Loucy (cell line): ENCODE measurements around the gene RRP8.

Experiments
- H2AFZ ChIP-seq: fragments of 200-600 bp; sonication (generic); 2 replicates; pipeline ENCODE4 v1.6.0; 2016; ENCODE audit warnings: antibody characterized with exemption, mild to moderate bottlenecking, low read length, moderate library complexity
- H3F3A ChIP-seq: fragments of 200-600 bp; 2 replicates; pipeline ENCODE4 v1.6.0; 2016; ENCODE audit warnings: antibody characterized with exemption, low read depth, mild to moderate bottlenecking
- H3K27me3 ChIP-seq: fragments of 200-600 bp; sonication (generic); 2 replicates; pipeline ENCODE4 v1.6.1; 2014; ENCODE audit warnings: low read length, mild to moderate bottlenecking; ENCODE audit not compliant: insufficient read depth, poor library complexity, severe bottlenecking
- H3K36me3 ChIP-seq: fragments of 200-600 bp; sonication (generic); 2 replicates; pipeline ENCODE4 v1.6.1; 2016; ENCODE audit warnings: low read length; ENCODE audit not compliant: insufficient read depth
- H3K4me1 ChIP-seq: fragments of 200-600 bp; sonication (generic); 2 replicates; pipeline ENCODE4 v1.5.1; 2014; ENCODE audit warnings: low read length, mild to moderate bottlenecking; ENCODE audit not compliant: insufficient read depth, poor library complexity, severe bottlenecking
- H3K4me2 ChIP-seq: fragments of 200-600 bp; sonication (generic); 2 replicates; pipeline ENCODE4 v1.6.0; 2014; ENCODE audit warnings: antibody characterized with exemption, low read length, low read depth, mild to moderate bottlenecking; ENCODE audit not compliant: poor library complexity, severe bottlenecking
- H3K4me3 ChIP-seq: fragments of 200-600 bp; sonication (generic); 2 replicates; pipeline ENCODE4 v1.5.1; 2014; ENCODE audit warnings: low read length, mild to moderate bottlenecking, mixed read lengths; ENCODE audit not compliant: poor library complexity, severe bottlenecking
- H3K79me2 ChIP-seq: fragments of 200-600 bp; sonication (generic); 2 replicates; pipeline ENCODE4 v1.6.1; 2014; ENCODE audit warnings: low read length; ENCODE audit not compliant: insufficient read depth
- H3K9ac ChIP-seq: fragments of 200-600 bp; sonication (generic); 2 replicates; pipeline ENCODE4 v1.6.0; 2014; ENCODE audit warnings: mild to moderate bottlenecking, low read depth, low read length, moderate library complexity; ENCODE audit not compliant: poor library complexity, severe bottlenecking
- H3K9me2 ChIP-seq: fragments of 200-600 bp; sonication (generic); replicated peaks from 2 replicates; pipeline ENCODE4 v1.6.1; 2016; ENCODE audit warnings: low read depth, low read length, mixed read lengths
- H3K9me3 ChIP-seq: fragments of 200-600 bp; sonication (generic); 2 replicates; pipeline ENCODE4 v1.6.1; 2014; ENCODE audit warnings: mild to moderate bottlenecking, antibody characterized with exemption, low read length, low read depth; ENCODE audit not compliant: insufficient read depth
- H4K20me1 ChIP-seq: fragments of 200-600 bp; sonication (generic); 2 replicates; pipeline ENCODE4 v1.6.0; 2014; ENCODE audit warnings: antibody characterized with exemption, low read length, mild to moderate bottlenecking; ENCODE audit not compliant: insufficient read depth, poor library complexity, severe bottlenecking
- CTCF ChIP-seq: fragments of 200-600 bp; sonication (generic); conservative IDR thresholded peaks from 2 replicates; pipeline ENCODE4 v1.5.1; 2014; ENCODE audit warnings: mild to moderate bottlenecking, antibody characterized with exemption, low read length
- EZH2phosphoT487 ChIP-seq: fragments of 200-600 bp; IDR thresholded peaks from 2 replicates; pipeline ENCODE4 v1.6.1; 2018; ENCODE audit warnings: antibody characterized with exemption, mild to moderate bottlenecking, moderate library complexity, borderline replicate concordance

The RRP8 gene

GRCh38 chr11:6631361-6631890, 28.0 kb upstream of the RRP8 start:
- no peaks in the 10 kb centered on the region for H4K20me1 ChIP-seq

GRCh38 chr11:6630632-6631291, 27.3 kb upstream of the RRP8 start:
- peaks cover 12% of the 10 kb centered on the region for H3K4me1 ChIP-seq
- no peaks in the 10 kb centered on the region for H3K27me3 ChIP-seq
- no peaks in the 10 kb centered on the region for H3K36me3 ChIP-seq
- no peaks in the 10 kb centered on the region for H3F3A ChIP-seq
- H3K4me2 ChIP-seq = no peak overlapping the region
- H3K9me3 ChIP-seq = no peaks in the 10 kb centered on the region
- no peak overlapping the region for H3K9ac ChIP-seq
- no peaks in the 10 kb centered on the region for H3K79me2 ChIP-seq
- no peak overlapping the region for H2AFZ ChIP-seq
- no peak overlapping the region for H3K4me3 ChIP-seq
- no peaks in the 10 kb centered on the region for H3K9me2 ChIP-seq
- TF ChIP-seq CTCF = no peak
- no peak for TF ChIP-seq EZH2phosphoT487
- H4K20me1 ChIP-seq = no peaks in the 10 kb centered on the region

More at GRCh38 chr11:6631361-6631890, 28.0 kb upstream of the RRP8 start:
- H3K4me1 ChIP-seq = peaks cover 14% of the 10 kb centered on the region
- no peak overlapping the region for H3K4me2 ChIP-seq
- no peak overlapping the region for H3K4me3 ChIP-seq
- no peaks in the 10 kb centered on the region for H3K9me3 ChIP-seq
- no peak overlapping the region for H3K9ac ChIP-seq
- no peaks in the 10 kb centered on the region for H3K9me2 ChIP-seq
- no peaks in the 10 kb centered on the region for H3K27me3 ChIP-seq
- no peak overlapping the region for H2AFZ ChIP-seq
- H3F3A ChIP-seq = no peaks in the 10 kb centered on the region
- TF ChIP-seq EZH2phosphoT487 = no peak
- no peak for TF ChIP-seq CTCF
- H3K79me2 ChIP-seq = no peaks in the 10 kb centered on the region
- no peaks in the 10 kb centered on the region for H3K36me3 ChIP-seq

- no peak overlapping the region for H3K9ac ChIP-seq
These were observed 26.6 kb upstream of the RRP8 start for GRCh38 chr11:6629892-6630631.

More at GRCh38 chr11:6629892-6630631, 26.6 kb upstream of the RRP8 start:
- Histone ChIP-seq H3K36me3 (no peaks in the 10 kb centered on the region), H3K9me2 (no peaks in the 10 kb centered on the region), H3K27me3 (no peaks in the 10 kb centered on the region), H3K4me2 (no peak overlapping the region), H3K9me3 (no peaks in the 10 kb centered on the region), H3K79me2 (no peaks in the 10 kb centered on the region), H2AFZ (no peak overlapping the region), H3F3A (no peaks in the 10 kb centered on the region), H4K20me1 (no peaks in the 10 kb centered on the region), H3K4me1 (peaks cover 5% of the 10 kb centered on the region), H3K4me3 (no peak overlapping the region)
- TF ChIP-seq CTCF (no peak), EZH2phosphoT487 (no peak)
